Mesodermal cell (in vitro differentiated cells): Measurements from ENCODE around the gene TUBA3C.
"Not testable (repeated sequence)": the region's sequence is repeated elsewhere in the genome, so short reads cannot be mapped to it uniquely, and the experiment has no call there.

Experiments
- H3K27ac ChIP-seq: 2 replicates; pipeline ENCODE4 v1.7.0; 2013; ENCODE audit warnings: mild to moderate bottlenecking, low read depth, low read length, moderate library complexity; ENCODE audit not compliant: severe bottlenecking
- H3K36me3 ChIP-seq: 2 replicates; pipeline ENCODE4 v1.7.1; 2013; ENCODE audit warnings: mild to moderate bottlenecking, low read length, moderate library complexity; ENCODE audit not compliant: control insufficient read depth, insufficient read depth
- H3K4me1 ChIP-seq: one replicate; pipeline ENCODE4 v1.7.1; 2013; ENCODE audit warnings: mild to moderate bottlenecking, low read length; ENCODE audit not compliant: insufficient read depth, control insufficient read depth, poor library complexity, severe bottlenecking
- H3K4me3 ChIP-seq: 2 replicates; pipeline ENCODE4 v1.7.0; 2013; ENCODE audit warnings: low read length, control low read depth, mild to moderate bottlenecking; ENCODE audit not compliant: insufficient read depth, poor library complexity, severe bottlenecking; ENCODE audit errors: extremely low read depth
- H3K9me3 ChIP-seq: 2 replicates; pipeline ENCODE4 v1.7.1; 2013; ENCODE audit warnings: mild to moderate bottlenecking, low read length, moderate library complexity; ENCODE audit not compliant: control insufficient read depth
- WGBS, 2 experiments: methylation state at CpG; one replicate each; pipeline ENCODE4 v1.1.5; 2013; ENCODE audit warnings: missing lambda C conversion rate in 2 of 2; ENCODE audit not compliant: insufficient coverage in 2 of 2; 5-methylcytosine and 5-hydroxymethylcytosine counted together

The TUBA3C gene

DNA sequence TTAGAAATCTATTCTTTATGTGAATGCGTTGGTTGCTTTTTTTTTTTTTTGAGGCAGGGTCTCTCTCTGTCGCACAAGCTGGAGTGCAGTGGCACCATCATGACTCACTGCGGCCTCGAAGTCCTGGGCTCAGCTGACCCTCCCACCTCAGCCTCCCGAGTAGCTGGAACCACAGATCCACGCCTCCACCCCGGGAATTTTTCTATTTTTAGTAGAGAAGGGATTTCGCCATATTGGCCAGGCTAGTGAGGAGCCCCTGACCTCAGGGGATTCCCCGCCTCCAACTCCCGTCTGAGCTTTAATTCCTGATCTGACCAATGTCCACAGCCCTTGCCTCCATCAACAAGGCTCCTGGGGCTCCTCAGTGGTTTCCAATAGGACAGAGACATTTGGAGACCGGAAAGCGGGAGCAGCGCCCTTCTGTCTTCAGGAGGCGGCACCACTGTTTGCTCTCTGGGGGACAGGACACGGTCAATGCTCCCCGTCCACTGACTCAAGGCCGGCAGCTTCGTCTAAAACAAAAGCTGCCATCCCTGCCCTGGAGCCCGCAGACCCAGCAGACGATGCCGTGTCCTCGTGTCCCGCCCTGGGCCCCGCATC lies 503 bp downstream of the TUBA3C start:
- 86 to 92% methylated on average over 17 to 21 of the region's 24 CpGs for WGBS, 2 experiments
- H3K36me3 ChIP-seq, result no peaks in the 10 kb centered on the region
- no peak overlapping the region for H3K4me3 ChIP-seq
- H3K9me3 ChIP-seq, result peaks cover 72% of the 10 kb centered on the region
- no peak overlapping the region for H3K27ac ChIP-seq
- no peaks in the 10 kb centered on the region for H3K4me1 ChIP-seq

DNA sequence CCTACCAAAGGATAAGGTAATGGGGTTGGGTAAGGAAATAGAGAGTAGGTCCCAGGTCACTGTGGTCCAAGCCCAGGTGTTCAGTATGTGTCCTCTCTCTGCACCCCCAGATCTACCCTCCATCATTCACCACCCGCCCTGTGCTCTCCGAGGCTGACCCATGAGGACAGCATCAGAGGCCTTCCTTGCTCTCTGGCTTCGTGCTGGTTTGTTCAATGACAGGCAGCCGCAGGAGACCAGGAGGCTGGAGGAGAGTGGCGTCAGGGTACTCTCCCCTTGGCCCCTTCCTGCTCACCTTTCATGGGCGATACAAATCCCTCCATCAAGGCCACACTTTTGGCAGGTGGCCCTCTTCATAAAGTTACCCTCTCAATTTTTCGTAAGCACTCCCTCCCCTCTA lies 1.7 kb downstream of the TUBA3C start:
- peaks cover 66% of the 10 kb centered on the region for H3K9me3 ChIP-seq
- no peaks in the 10 kb centered on the region for H3K4me1 ChIP-seq
- 76 to 77% methylated on average over 5 to 6 of the region's 7 CpGs for WGBS, 2 experiments
- H3K36me3 ChIP-seq, result no peaks in the 10 kb centered on the region
- H3K27ac ChIP-seq, result no peak overlapping the region
- no peak overlapping the region for H3K4me3 ChIP-seq

DNA sequence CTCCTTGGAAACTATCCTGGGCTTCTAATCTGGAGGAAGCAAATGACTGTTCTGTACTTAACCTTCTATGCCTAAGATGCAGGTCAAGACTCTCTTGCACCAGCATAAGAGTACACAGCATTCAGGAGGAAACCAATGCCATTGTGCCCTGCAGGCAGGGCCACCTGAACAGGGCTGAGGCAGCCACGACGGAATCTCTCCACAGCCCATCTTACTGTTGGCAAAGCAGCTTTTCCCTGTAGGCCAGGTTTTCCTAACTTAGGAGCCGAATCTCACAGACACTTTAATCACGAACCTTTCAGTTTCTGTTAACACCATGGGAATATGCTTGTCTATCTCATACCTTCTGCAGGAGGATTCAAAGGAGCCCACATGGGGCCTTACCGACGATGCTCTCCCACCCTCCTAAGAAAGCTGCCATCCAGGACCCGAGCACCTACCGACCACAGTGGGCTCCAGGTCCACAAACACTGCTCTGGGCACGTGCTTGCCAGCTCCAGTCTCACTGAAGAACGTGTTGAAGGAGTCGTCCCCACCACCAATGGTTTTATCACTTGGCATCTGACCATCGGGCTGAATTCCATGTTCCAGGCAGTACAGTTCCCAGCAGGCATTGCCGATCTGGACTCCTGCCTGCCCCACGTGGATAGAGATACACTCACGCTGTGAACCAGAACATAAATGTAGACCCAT lies 2.6 kb downstream of the TUBA3C start:
- no peak overlapping the region for H3K27ac ChIP-seq
- H3K4me3 ChIP-seq, result no peak overlapping the region
- H3K9me3 ChIP-seq, result peaks cover 62% of the 10 kb centered on the region
- WGBS, 2 experiments, result 64% methylated on average over 13 to 14 of the region's 15 CpGs
- H3K4me1 ChIP-seq, result no peaks in the 10 kb centered on the region
- no peaks in the 10 kb centered on the region for H3K36me3 ChIP-seq

DNA sequence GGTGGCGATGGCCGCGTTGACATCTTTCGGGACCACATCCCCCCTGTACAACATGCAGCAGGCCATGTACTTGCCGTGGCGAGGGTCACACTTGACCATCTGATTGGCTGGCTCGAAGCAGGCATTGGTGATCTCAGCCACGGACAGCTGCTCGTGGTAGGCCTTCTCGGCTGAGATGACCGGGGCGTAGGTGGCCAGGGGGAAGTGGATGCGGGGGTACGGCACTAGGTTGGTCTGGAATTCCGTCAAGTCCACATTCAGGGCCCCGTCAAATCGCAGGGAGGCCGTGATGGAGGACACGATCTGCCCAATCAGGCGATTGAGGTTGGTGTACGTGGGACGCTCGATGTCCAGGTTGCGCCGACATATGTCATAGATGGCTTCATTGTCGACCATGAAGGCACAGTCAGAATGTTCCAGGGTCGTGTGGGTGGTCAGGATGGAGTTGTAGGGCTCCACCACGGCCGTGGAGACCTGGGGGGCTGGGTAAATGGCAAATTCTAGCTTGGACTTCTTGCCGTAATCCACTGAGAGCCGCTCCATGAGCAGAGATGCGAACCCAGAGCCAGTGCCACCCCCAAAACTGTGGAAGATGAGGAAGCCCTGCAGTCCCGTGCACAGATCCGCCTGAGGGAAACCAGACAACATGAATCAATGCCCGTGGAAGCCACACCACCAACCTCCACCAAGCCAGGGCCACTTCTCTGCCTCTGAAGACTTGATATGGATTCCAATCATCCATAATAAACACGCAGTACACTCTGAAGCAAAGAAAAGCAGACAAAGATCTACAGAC lies 4.4 kb downstream of the TUBA3C start:
- H3K27ac ChIP-seq, H3K36me3 ChIP-seq, H3K4me1 ChIP-seq, H3K4me3 ChIP-seq: not testable (repeated sequence)
- 83 to 86% methylated on average over 16 to 22 of the region's 36 CpGs for WGBS, 2 experiments
- peaks cover 67% of the 10 kb centered on the region for H3K9me3 ChIP-seq

DNA sequence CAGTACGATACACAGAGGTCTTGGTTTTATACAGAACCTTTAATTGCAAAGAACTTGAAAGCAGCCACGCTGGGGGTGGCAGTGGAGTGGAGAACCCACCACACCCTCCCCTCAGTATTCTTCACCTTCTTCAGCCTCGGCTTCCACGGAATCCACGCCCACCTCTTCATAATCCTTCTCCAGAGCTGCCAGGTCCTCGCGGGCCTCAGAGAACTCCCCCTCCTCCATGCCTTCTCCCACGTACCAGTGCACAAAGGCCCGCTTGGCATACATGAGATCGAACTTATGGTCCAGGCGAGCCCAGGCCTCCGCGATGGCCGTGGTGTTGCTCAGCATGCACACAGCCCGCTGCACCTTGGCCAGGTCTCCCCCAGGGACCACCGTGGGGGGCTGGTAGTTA lies 7.9 kb downstream of the TUBA3C start:
- H3K27ac ChIP-seq, result no peak overlapping the region
- no peaks in the 10 kb centered on the region for H3K4me1 ChIP-seq
- 68 to 77% methylated on average over 7 to 9 of the region's 16 CpGs for WGBS, 2 experiments
- H3K4me3 ChIP-seq, result no peak overlapping the region
- peaks cover 63% of the 10 kb centered on the region for H3K9me3 ChIP-seq
- no peaks in the 10 kb centered on the region for H3K36me3 ChIP-seq

DNA sequence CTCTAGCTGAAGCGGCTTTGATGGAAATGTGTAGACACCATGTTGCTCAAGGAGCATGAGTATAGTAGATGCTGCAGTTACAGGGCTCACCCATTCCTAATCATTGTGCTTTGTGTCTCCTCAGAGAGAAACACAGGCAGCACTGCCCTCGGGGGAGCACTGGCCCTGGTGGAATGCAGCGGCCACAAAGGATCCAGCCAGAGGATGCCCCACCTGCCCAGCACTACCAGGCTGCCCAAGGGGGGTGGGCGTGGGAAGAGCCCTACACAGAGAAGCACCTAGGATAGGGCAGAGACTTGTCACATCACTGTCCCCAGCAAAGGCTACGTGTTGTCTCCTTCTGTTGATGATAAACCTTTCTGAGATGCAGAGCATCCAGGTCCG lies 9.0 kb downstream of the TUBA3C start:
- WGBS, 2 experiments, result 51 to 56% methylated on average over 4 to 5 of the region's 6 CpGs
- H3K36me3 ChIP-seq, result no peaks in the 10 kb centered on the region

DNA sequence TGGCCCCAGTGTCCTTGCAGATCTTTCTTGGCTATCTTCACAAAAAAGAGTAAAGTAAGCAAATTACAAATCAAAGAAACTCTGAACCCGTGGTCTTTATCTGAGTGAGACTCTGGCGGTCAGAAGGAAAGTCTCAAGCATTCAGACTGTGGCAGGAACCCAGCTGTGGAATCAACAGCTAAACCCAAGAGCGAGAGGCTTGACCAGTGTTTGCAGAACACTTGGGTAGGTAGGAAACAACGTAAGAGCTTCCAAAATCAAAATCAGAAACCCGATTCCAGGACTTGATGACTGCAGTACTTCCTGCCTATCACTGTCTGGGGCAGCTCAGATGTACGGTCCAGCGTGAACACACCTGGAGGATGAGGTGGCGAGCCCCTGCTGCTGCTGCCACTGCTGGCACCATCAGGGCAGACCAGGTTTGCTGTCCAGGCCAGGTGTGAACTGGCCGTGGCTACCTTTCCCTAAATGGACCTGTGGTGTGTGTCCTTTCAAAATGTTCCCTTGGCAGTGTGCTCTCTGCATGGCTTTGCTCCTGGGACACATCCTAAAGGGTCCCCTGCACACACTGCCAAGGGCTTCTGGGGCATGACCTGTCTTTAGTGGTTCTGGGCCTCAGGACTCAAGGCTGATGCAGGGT lies 9.5 kb downstream of the TUBA3C start:
- Histone ChIP-seq H3K4me1 (no peaks in the 10 kb centered on the region), H3K4me3 (no peak overlapping the region), H3K9me3 (peaks cover 67% of the 10 kb centered on the region), H3K36me3 (no peaks in the 10 kb centered on the region), H3K27ac (no peak overlapping the region)
- 57 to 60% methylated on average over 7 to 9 of the region's 9 CpGs for WGBS, 2 experiments

More for the DNA sequence above, 9.0 kb downstream of the TUBA3C start:
- Histone ChIP-seq H3K4me3 (no peak overlapping the region), H3K9me3 (peaks cover 62% of the 10 kb centered on the region), H3K4me1 (no peaks in the 10 kb centered on the region), H3K27ac (no peak overlapping the region)

DNA sequence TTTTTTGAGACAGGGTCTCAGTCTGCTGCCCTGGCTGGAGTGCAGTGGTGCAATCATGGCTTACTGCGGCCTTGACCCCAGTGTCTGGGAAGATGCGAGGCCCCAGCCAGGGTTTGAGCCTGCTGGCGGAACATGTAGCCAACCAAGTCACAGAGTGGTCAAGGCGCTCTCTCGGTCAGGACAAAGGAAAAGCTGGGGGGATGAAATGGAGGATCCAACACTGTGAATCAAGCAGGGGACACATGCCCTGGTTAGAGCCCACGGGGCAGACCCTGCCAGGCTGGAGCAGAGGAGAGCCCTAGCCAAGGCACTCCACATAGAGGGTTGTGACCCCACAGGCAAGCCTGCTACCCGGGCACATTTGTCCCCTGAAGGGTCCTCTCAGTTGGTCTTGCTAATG lies 10.1 kb downstream of the TUBA3C start:
- Histone ChIP-seq H3K27ac (no peak overlapping the region), H3K9me3 (peaks cover 71% of the 10 kb centered on the region), H3K4me1 (no peaks in the 10 kb centered on the region), H3K4me3 (no peak overlapping the region), H3K36me3 (no peaks in the 10 kb centered on the region)
- WGBS, 2 experiments, result 77 to 87% methylated on average over 7 of the region's 7 CpGs

DNA sequence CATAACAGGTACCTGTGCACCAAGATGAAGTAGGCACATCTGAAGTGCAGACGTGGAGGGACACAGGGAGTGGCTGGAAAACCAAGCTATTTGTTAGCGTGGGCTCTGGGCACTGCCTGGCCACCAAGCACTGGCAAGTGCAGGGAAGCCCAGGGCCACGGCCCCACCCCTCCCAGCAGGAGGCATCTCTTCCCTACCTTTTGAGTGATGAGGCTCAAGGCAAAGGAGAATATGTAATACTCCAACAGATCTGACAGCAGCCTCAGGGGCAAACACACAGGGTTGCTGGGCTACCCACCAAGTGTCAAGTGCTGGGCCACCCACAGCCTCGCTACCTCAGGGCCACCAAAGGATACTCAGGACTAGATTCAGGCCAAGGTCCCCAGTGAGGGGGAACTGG lies 11.6 kb downstream of the TUBA3C start:
- Histone ChIP-seq H3K4me1 (no peaks in the 10 kb centered on the region), H3K9me3 (peaks cover 71% of the 10 kb centered on the region), H3K27ac (no peak overlapping the region), H3K4me3 (no peak overlapping the region), H3K36me3 (no peaks in the 10 kb centered on the region)
- WGBS, 2 experiments, result 48 to 54% methylated on average over 4 of the region's 4 CpGs

DNA sequence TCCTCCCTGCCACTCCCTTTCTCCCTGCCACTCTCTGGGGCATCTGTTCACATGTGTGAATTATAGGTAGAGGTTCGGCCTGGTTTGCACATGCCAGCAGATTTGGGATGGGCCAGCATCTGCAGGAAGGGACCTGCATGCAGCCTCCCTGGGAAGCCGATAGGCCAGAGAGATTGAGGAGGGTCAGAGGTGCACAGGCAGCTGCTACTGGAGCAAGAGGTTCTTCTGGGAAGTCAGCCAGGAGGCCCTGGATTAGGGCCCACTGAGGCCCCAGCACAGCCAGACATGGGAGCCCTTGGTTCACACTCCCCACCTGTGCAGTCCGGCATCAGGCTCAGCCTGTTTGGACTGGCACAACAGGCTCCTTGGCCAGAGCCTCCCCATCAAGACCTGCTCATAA lies 12.1 kb downstream of the TUBA3C start:
- WGBS, 2 experiments, result 57 to 100% methylated on average over 1 to 3 of the region's 3 CpGs
- H3K4me3 ChIP-seq, result no peak overlapping the region

More for the DNA sequence above, 12.1 kb downstream of the TUBA3C start:
- Histone ChIP-seq H3K36me3 (no peaks in the 10 kb centered on the region), H3K4me1 (no peaks in the 10 kb centered on the region), H3K9me3 (peaks cover 71% of the 10 kb centered on the region), H3K27ac (no peak overlapping the region)
